Inflammatory macrophage treated with lipopolysaccharide for 1 hour (primary cell): ENCODE measurements around the gene NCOR2.

Source experiments
- DNase-seq, 2 donors: peaks; one replicate each; pipeline ENCODE4 v3.0.0-alpha.2; 2020 to 2022

NCOR2 gene

DNA sequence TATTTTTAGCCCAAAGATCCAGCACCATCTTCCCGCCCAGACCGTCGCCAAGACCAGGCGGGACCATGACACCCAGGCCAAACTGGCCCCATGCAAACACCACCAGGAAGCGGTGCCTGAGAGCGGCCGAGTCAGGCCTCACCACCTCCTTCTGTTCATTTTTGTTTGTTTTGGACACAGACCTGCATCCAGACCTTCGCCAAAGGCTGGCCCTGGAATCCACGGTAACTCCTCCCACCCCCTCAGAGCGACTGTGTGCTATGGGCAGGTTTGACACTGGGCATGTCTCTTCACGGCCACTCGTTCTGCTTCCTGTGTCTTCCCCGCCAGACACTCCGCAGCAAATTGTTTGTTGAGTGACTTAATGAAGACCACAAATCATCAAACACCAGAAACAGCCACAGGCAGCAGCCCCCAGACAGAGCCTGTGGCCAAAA is 47.1 kb downstream of the NCOR2 start:
- no peak for DNase-seq

DNA sequence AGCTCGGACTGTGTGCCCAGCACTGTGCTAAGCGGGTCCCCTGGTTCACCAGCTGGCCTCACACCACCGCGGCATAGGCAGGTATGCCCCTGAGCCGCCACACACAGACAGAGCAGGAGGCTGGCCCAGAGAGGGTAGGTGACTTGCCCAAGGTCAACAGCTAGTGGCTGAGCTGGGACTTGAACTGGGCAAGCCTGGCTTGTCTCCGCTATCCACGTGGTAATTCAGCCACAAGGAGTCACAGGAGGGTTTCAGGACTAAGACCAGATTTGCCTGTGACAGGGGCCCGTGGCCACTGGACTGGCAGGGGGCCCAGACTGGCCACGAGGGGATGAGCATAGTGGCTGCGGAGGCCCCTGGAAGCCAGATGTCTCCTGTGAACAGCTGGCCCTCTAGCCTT is 47.7 kb downstream of the NCOR2 start:
- no peak for DNase-seq

DNA sequence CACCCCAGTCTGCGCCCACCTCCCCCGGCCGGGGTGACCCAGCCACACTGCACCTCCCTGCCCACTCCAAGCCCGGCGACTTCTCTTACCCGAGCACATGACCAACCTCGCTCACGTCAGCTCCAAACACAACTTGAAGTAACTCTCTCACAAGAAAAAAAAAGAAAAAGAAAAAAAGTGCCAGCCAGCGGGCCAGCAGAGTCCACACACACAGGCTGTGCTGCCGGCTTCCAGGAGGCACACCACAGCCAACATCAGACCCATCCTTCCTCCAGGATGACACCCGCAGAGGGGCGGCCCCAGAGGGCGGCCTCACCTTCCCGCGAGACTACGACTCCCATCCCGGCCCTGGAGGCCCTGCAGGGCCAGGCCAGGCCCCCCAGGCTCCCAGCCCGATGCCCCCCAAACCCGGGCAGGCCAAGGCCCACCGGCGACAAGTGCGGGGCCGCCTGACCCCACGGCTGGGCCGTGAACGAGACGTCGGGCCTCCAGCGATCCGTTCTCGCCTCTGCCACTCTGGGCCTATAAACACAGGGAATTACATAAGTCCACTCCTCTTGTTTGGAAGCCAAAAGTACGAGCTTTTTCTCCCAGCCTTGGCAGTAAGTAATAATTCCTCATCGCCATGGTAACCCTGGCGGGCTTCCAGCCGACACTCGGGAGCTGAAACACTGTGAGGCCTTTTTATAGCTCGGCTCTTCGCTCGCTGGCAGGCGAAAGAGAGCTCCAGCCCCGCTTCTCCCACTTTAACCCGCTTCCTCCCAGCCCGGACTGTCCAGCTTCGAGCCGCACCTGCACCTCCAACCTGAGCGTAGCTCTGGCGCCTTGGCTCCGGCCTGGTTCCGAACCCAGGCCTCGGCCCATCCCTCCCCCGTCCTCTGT is 49.1 kb downstream of the NCOR2 start:
- DNase-seq = peak; percentile 42 to 53
